Thymus (tissue), 11 donors: ENCODE results near the gene TMEM114. TPM values are rescaled to one million over a fixed set of nuclear protein-coding genes. Genes with fewer than 3 reads are reported as not detected.

Source experiments
- DNase-seq, 9 donors: peaks; one replicate each; pipeline ENCODE4 v3.0.0-alpha.2; 2013; ENCODE audit warnings: low spot score in 9 of 9, low read depth in 6 of 9, missing footprints in 1 of 9
- H3K27ac ChIP-seq, 2 donors: one replicate each; pipeline ENCODE4 v1.5.1; 2013; ENCODE audit warnings: control low read depth in 1 of 2, low read depth in 1 of 2, low read length in 1 of 2, mild to moderate bottlenecking in 1 of 2, moderate library complexity in 1 of 2
- H3K27me3 ChIP-seq, 2 donors: one replicate each; pipeline ENCODE4 v1.5.1; 2013; ENCODE audit warnings: low read length in 1 of 2; ENCODE audit not compliant: control insufficient read depth in 2 of 2, insufficient read depth in 1 of 2
- H3K36me3 ChIP-seq, 2 donors: one replicate each; pipeline ENCODE4 v1.5.1; 2013; ENCODE audit warnings: low read length in 1 of 2, mild to moderate bottlenecking in 1 of 2, moderate library complexity in 1 of 2; ENCODE audit not compliant: control insufficient read depth in 2 of 2, insufficient read depth in 2 of 2
- H3K4me1 ChIP-seq, 2 donors: one replicate each; pipeline ENCODE4 v1.5.1; 2013; ENCODE audit warnings: low read length in 2 of 2; ENCODE audit not compliant: control insufficient read depth in 2 of 2, insufficient read depth in 2 of 2
- H3K4me3 ChIP-seq, 2 donors: one replicate each; pipeline ENCODE4 v1.5.1; 2013; ENCODE audit warnings: low read length in 2 of 2, control low read depth in 1 of 2, mild to moderate bottlenecking in 1 of 2
- H3K9me3 ChIP-seq, 2 donors: one replicate each; pipeline ENCODE4 v1.5.1; 2013; ENCODE audit warnings: low read length in 1 of 2, mild to moderate bottlenecking in 1 of 2; ENCODE audit not compliant: control insufficient read depth in 2 of 2, insufficient read depth in 1 of 2
- WGBS: extraction: QIAGEN DNeasy Blood & Tissue Kit; methylation state at CpG from one replicate; pipeline ENCODE4 v1.1.7; 2013; 5-methylcytosine and 5-hydroxymethylcytosine counted together
- polyA plus RNA-seq: library from polyadenylated mRNA; stranded (reverse); fragments of 200-250 nt; gene quantifications from one replicate; pipeline ENCODE4 v1.2.3, GENCODE V29; 2013
- total RNA-seq: library from RNA; stranded (reverse); fragments of 120-200 nt; gene quantifications from one replicate; pipeline ENCODE4 v1.2.4, GENCODE V29; 2013
- donor health status: healthy.

Gene TMEM114
- total and polyA plus RNA-seq, 2 donors: 0.14 to 0.34 TPM

DNA sequence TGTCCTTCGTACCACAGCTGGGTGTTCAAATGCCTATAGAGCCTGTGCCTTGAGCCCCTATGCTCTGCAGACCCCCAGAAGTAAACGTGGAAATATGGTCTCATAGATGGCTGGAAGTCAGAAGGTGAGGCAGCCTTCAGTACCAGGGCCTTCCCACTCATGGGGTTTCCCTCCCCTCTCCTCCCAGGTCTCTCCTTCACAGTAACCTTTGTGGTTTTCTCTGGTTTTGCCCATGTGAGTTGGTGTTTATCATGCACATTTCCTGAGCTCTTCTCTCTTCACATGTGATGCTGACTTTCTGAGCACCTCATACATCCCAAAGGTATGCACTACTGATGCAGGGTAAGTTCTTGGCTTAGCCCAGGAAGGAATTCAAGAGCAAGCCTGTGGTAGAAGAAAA is 35.4 kb downstream of the TMEM114 start:
- Histone ChIP-seq H3K4me1 (no peaks in the 10 kb centered on the region), H3K36me3 (no peaks in the 10 kb centered on the region), H3K4me3 (no peak overlapping the region), H3K9me3 (no peaks in the 10 kb centered on the region), H3K27me3 (no peaks in the 10 kb centered on the region), H3K27ac (no peak overlapping the region)
- DNase-seq: no peak
- 86% methylated on average over 2 of the region's 2 CpGs for WGBS

DNA sequence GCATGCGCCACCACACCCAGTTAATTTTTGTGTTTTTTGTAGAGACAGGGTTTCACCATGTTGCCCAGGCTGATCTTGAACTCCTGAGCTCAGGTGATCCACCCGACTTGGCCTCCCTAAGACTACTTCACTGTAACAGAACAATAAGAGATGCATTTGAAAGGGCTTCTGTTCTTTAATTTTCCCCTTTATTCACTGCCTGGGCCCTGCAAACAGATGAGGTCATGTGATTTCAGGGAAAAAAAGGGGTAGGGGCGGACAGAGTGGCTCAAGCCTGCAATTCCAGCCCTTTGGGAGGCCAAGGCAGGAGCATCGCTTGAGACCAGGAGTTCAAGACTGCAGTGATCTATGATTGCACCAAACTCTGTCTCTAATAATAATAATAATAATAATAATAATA is 36.3 kb downstream of the TMEM114 start:
- DNase-seq: no peak
- Histone ChIP-seq H3K4me3 (no peak overlapping the region), H3K9me3 (no peaks in the 10 kb centered on the region), H3K36me3 (no peaks in the 10 kb centered on the region), H3K4me1 (no peaks in the 10 kb centered on the region), H3K27me3 (no peaks in the 10 kb centered on the region), H3K27ac (no peak overlapping the region)
- 95% methylated on average over 4 of the region's 4 CpGs for WGBS

DNA sequence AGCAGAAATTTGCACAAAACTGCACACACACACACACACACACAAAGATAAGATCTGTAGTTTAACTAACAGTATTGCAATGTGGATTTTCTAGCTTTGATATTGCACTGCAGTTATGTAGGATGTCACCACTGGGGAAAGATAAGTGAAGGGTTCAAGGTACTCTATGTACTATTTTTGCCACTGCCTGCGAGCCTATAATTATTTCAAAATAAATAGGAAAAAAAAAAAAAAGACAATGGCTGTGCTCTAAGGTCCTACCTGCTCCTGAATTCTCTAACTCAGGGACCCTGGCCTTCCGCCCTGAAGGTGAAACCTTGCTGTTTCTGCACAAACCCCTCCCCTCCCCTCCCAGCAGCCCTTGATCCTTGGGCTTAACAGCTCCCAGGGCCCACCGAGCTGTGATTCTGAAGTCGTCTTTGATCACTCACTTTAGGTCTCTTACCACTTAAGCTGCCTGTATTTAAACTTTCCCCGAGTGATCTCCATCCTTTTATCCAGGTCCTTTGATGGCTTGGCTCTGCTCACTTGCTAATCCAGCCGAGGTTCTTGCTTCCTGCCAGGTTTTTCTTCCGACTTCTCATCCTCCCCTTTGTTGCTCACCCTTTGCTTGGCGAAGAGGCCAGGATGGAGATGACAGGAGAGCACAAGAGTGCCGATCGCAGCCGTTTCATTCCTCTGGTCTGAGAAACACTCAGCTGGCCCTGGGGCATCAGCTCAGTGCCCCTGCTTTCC is 37.7 kb downstream of the TMEM114 start:
- Histone ChIP-seq H3K4me1 (no peaks in the 10 kb centered on the region), H3K27ac (no peak overlapping the region), H3K9me3 (no peaks in the 10 kb centered on the region), H3K27me3 (no peaks in the 10 kb centered on the region), H3K4me3 (no peak overlapping the region), H3K36me3 (no peaks in the 10 kb centered on the region)
- 30% methylated on average over 11 of the region's 11 CpGs for WGBS
- no peak for DNase-seq

DNA sequence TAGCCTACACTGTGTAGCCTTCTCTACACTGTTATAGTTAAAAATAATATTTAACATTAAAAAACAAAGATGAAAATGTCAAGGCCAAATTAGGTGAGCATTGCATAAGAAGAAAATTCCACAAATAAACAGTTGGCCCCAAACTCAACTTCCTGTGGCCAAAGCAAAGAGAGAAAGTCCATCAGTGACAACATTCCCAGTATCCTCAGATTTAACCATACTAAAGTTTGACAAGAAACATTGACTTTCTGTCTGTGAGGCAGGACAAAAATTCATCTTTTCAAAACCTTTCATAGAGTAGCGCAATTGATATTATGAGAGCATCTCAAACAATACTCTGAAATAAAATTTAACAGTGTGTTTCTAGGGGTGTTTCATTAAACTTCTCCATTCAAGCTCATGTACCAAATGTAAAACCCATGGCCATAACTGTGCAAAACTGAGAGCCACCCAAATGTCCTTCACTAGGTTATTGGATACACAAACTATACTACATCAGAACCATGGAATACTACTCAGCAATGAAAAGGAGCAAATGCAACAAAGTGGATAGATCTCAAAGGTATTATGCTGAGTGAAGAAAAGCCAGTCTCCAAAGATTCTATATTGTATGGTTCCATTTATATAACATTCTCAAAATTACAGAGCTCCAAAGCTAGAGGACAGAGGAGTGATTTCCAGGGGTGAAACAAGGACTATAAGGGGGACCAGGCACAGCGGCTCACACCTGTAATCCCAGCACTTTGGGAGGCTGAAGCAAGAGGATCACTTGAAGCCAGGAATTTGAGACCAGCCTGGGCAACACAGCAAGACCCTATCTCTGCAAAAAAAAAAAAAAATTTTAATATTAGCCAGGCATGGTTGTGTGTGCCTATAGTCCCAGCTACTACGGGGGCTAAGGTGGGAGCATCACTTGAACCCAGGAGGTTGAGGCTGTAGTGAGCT is 38.7 kb downstream of the TMEM114 start:
- no peak for DNase-seq
- no peaks in the 10 kb centered on the region for H3K9me3 ChIP-seq
- no peaks in the 10 kb centered on the region for H3K27me3 ChIP-seq
- H3K4me1 ChIP-seq: no peaks in the 10 kb centered on the region
- 95% methylated on average over 3 of the region's 3 CpGs for WGBS
- H3K36me3 ChIP-seq: no peaks in the 10 kb centered on the region
- no peak overlapping the region for H3K4me3 ChIP-seq
- H3K27ac ChIP-seq: no peak overlapping the region

DNA sequence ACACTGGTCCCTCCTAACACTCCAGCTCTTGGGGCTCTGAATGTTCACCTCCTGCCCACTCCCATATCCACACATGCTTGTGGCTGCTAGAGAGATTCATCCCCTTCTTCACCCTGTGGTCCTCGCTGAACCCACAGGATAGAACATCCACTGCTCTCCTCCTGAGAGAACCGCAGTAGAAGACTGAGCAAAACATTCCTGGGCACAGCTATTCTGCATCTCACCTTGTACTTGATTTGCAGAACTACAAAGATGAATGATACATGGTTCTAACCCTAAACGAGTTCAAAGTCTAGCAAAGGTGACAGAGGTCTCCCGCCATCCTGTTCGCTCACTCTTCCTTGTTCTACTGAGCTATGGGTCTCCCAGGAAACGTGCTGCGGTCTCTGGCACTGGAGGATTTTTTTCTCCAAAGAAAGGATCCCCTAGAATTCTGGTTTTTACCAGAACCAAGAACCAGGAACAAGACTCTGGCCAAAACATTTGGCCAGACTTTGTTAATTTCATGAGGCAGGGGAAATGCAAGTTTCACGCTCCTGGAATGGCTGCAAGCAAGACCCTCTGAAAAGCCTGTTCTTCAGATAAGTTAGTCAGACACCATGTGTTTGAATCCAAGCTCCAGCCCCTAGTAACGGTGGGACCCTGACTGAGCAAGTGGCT is 39.5 kb downstream of the TMEM114 start:
- H3K4me1 ChIP-seq: no peaks in the 10 kb centered on the region
- WGBS: 75% methylated on average over 9 of the region's 9 CpGs
- DNase-seq: no peak

DNA sequence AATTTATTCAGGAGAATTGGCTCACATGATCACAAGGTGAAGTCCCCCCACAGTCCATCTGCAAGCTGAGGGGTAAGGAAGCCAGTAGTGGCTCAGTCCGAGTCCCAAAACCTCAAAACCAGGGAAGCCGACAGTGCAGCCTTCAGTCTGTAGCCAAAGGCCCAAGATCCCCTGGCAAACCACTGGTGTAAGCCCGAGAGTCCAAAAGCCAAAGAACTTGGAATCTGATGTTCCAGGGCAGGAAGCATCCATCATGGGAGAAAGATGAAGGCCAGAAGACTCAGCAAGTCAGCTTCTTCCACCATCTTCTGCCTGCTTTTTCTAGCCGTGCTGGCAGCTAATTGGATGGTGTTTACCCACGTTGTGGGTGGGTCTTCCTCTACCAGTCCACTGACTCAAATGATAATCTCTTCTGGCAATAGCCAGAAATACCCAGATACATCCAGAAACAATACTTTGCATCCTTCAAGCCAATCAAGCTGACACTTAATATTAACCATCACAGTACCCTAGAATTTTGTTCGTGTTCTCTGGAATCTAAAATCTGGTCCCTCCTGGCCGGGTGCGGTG is 40.4 kb downstream of the TMEM114 start:
- H3K27me3 ChIP-seq: no peaks in the 10 kb centered on the region
- H3K27ac ChIP-seq: no peak overlapping the region
- no peaks in the 10 kb centered on the region for H3K4me1 ChIP-seq
- DNase-seq: no peak
- H3K4me3 ChIP-seq: no peak overlapping the region
- H3K36me3 ChIP-seq: no peaks in the 10 kb centered on the region
- H3K9me3 ChIP-seq: no peaks in the 10 kb centered on the region
- 90% methylated on average over 8 of the region's 8 CpGs for WGBS

More for the DNA sequence above, 39.5 kb downstream of the TMEM114 start:
- Histone ChIP-seq H3K36me3 (no peaks in the 10 kb centered on the region), H3K27me3 (no peaks in the 10 kb centered on the region), H3K9me3 (no peaks in the 10 kb centered on the region), H3K27ac (no peak overlapping the region), H3K4me3 (no peak overlapping the region)

DNA sequence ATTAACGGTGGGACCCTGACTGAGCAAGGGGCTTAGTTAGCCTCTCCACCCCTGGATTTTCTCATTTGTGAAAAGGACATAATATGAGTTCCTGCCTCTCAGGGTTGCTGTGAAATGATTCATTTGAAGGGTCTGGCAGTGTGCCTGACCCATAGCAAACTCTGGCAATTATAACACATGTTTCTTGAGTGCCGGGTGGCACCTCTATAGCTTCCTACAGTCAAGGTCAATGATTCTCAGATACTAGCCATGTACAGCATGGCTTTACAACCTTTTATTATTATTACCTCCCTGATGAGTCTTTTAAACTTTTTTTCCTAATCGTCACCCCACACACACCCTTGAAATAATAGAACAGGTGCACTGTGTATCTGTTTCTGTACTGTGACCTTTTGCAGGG is 42.1 kb downstream of the TMEM114 start:
- Histone ChIP-seq H3K9me3 (no peaks in the 10 kb centered on the region), H3K4me3 (no peak overlapping the region), H3K4me1 (no peaks in the 10 kb centered on the region), H3K27me3 (no peaks in the 10 kb centered on the region), H3K36me3 (no peaks in the 10 kb centered on the region), H3K27ac (no peak overlapping the region)
- no peak for DNase-seq
- 87% methylated on average over 3 of the region's 3 CpGs for WGBS

DNA sequence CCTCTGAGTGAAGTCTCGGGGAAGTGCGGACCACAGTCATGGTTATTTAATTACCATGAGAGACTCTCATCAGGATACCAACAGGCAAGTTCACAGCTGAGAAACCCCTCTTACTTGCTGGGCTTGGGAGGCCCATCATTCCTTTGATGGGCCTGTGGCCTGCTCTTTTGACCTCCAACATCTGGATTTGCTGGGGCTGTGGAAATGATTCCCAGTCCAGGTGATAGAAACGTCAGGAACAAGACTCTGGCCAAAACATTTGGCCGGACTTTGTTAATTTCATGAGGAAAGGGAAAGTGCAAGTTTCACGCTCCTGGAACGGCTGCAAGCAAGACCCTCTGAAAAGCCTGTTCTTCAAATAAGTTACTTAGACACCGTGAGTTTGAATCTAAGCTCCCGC is 42.5 kb downstream of the TMEM114 start:
- DNase-seq: no peak
- H3K9me3 ChIP-seq: no peaks in the 10 kb centered on the region
- no peak overlapping the region for H3K27ac ChIP-seq
- H3K4me1 ChIP-seq: no peaks in the 10 kb centered on the region
- H3K27me3 ChIP-seq: no peaks in the 10 kb centered on the region
- no peak overlapping the region for H3K4me3 ChIP-seq
- no peaks in the 10 kb centered on the region for H3K36me3 ChIP-seq
- WGBS: 69% methylated on average over 8 of the region's 8 CpGs
